Fibroblast of upper back skin (primary cell): Measurements from ENCODE around the gene HNRNPH1.
A peak's percentile ranks its signal among the peaks of the same experiment; 100 is the strongest.
"Not testable (repeated sequence)": the region's sequence is repeated elsewhere in the genome, so short reads cannot be mapped to it uniquely, and the experiment has no call there.

ENCODE experiments used
- DNase-seq: peaks from one replicate; pipeline ENCODE4 v3.0.0-alpha.2; 2013

HNRNPH1 gene, protein sequence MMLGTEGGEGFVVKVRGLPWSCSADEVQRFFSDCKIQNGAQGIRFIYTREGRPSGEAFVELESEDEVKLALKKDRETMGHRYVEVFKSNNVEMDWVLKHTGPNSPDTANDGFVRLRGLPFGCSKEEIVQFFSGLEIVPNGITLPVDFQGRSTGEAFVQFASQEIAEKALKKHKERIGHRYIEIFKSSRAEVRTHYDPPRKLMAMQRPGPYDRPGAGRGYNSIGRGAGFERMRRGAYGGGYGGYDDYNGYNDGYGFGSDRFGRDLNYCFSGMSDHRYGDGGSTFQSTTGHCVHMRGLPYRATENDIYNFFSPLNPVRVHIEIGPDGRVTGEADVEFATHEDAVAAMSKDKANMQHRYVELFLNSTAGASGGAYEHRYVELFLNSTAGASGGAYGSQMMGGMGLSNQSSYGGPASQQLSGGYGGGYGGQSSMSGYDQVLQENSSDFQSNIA

DNA sequence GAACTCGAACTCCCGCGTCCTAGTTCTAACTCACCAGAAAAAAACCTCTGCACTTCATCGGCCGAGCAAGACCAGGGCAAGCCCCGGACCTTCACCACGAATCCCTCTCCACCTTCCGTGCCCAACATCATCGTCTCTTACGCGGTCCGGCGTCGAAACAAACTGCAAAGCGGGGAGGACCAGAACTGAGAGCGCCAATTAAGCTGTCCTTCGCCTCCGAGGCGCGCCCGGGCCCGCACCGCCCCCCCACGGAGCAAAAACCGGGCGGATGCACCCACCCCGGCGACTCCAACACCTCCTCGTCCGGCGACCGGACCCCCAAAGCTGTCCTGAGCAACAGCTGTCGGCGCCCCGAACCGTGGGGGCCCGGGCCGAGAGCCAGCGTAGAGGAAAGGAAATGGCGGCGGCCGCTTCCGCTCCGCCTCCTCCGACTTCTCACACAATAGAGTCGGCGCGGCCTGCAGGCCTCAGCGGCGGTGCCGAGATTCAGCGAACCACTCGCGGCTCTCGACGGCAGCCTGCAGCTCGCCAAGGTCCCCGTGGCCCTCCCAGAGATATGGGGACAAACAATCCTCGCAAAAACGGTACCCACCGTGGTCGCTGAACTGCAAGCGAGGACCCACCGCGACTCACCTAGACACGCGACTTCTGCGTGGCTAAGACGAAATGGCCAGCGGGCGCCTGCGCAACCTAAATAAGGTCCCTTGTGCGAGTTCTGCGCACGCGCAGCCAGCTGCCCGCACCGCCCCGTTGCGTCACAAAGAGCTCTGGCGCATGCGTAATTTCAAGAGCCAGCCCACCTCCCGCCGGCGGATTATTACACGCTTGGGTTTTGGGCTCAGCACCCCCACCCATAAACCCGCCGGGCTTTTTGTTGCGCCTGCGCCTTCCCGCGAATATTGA lies at the start of gene HNRNPH1:
Gene HNRNPH1, minus strand, starts transcription at position 669 of the 903 bp plus-strand sequence. Its CDS starts 538 bp downstream, at position 131.
- DNase-seq: peak; percentile 99

DNA sequence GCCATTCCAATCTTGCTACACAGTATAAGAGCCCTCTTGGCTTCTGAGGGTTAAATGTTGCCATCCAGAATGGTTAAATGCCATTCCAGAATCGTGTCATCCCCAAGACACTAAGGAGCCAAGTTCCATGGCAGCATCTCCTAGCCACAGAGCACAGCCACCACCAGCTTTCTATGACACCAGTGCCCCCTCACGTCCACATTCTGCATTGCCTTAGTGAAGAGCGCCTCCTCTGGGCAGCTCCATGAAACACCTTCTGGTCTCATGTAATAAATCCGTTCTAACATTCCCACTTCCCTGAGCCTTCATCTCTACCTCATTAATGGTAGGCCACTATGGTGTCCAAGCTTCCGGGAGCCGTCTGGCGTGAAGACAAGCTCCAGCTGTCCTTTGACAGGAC lies 44.9 kb upstream of the HNRNPH1 start:
- peak; percentile 29 for DNase-seq

DNA sequence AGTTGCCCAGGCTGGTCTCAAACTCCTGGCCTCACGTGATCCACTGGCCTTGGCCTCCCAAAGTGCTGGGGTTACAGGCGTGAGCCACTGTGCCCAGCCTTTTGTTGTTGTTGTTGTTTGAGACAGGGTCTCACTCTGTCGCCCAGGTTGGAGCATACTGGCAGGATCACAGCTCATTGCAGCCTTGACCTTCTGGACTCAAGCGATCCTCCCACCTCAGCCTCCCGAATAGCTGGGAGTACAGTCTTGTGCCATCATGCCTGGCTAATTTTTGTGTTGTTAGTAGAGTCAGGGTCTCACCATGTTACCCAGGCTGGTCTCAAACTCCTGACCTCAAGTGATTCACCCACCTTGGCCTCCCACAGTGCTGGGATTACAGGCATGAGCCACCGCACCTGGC lies 38.2 kb upstream of the HNRNPH1 start:
- DNase-seq: not testable (repeated sequence)

DNA sequence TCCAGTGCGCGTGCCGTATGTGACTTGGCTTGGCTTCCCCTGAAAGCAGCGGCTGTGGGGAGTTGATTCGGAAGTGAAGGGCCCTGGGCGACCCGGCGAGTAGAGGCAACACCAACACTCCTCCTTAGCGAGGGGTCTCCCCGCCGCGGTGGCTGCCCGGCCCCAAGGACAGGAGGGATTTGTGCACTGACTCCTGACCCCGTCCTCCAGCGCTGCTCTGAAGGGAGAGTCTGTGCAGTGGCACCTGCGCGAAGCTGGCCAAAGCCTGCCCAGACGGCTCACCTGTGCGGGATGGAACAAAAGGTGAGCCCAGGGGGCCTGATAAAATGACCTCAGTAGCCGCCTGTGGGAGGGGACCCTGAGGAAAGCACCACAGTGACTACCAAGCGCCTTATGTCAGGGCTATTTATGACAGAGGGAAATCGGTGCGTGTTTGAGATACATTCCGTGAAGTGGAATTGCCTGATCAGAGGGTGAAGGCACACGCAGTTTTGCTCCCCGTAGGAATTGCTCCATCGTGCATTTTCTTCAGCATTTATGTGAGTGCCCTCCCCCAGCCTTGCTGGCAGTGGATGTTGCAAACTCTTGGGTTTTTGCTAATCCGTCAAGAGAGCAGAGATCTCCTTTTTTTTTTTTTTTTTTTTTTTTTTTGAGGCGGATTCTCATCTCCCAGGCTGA lies 34.8 kb upstream of the HNRNPH1 start:
- DNase-seq: peak; percentile 23

DNA sequence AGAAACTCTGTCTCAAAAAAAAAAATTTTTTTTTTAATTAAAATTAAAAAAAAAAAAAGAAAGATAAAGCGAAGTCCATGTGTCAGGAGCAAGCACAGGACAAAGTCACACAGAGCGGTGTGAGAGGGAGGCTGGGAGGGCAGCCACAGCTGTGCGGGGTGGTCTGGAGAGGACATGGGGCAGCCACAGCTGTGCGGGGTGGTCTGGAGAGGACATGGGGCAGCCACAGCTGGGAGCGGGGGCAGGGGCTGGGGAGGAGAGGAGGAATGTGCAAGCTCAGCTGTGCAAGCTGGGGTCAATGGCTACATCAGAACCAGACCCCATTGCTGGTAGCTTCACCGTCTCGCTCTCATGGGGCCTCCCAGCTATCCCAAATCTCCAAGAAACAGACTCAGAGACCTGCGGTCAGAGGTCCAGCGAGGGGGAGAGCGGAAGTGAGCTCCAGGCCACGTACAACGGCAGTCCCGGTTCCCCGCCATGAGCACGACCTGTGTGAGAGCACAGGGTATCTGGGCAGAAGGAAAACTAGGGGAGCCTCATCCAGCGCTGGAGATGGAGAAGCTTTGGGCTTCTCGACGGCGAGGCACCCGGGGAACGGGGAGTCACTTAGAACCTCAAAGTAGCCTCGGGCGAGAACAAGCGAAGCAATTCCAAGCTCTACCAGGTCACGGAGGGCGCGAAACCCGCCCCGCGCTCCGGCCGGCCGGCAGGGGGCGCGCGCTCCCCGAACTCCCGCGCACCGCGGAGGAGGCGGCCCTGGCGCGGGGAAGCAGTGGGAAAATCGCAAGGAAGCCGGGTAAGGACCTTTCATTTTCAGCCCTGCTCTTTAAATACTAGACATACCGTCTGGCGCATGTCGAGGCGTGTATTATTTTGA lies 34.1 kb upstream of the HNRNPH1 start:
- not testable (repeated sequence) for DNase-seq

DNA sequence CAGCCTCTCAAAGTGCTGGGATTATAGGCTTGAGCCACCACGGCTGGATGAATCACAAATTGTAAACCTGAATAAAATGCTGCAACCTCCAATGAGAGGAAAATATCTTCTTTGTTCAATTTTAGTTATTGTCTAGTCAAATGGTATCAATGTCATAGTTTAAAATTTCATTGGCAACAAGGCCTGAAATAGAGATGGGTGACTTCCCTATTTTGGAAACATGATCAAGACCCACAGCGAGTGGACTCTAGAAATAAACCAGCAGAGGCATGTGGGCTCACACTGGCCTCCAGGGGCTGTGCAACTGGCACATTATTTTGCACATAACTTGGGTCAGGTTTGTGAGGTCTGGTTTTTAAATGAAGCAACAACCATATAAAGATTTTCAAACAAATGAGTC lies 29.7 kb upstream of the HNRNPH1 start:
- DNase-seq: not testable (repeated sequence)

DNA sequence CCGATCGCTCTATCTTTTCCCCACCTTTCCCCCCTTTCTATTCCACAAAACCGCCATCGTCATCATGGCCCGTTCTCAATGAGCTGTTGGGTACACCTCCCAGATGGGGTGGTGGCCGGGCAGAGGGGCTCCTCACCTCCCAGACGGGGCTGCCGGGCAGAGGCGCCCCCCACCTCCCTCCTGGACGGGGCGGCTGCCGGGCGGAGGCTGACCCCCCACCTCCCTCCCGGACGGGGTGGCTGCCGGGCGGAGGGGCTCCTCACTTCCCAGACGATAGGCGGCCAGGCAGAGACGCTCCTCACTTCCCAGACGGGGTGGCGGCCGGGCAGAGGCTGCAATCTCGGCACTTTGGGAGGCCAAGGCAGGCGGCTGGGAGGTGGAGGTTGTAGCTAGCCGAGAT lies 26.8 kb upstream of the HNRNPH1 start:
- not testable (repeated sequence) for DNase-seq

DNA sequence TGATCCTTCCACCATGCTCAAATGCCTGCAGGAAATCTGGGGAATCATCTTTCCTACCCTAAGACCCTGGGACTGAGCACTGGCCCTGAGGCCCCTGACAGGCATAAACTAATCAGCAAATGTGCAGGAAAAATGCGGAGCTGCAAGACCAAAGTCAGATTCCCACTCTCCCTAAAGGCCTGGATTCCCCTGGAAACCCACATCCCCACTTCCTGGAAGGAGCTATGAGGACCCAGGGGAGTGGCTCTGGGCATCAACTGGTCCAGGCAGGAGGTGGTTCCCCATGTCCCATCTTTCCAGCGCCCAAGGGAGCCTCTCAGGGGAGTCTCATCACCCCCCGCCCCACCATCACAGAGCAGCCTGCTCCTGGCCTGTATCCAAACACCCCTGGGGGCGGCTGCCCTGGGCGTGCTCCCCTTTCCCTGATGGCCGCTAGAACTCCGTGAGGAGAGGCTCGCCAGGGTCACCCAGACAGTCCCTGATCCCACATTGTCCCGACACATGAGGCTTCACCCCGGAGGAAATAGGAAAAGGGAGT lies 25.8 kb upstream of the HNRNPH1 start:
- DNase-seq: not testable (repeated sequence)

DNA sequence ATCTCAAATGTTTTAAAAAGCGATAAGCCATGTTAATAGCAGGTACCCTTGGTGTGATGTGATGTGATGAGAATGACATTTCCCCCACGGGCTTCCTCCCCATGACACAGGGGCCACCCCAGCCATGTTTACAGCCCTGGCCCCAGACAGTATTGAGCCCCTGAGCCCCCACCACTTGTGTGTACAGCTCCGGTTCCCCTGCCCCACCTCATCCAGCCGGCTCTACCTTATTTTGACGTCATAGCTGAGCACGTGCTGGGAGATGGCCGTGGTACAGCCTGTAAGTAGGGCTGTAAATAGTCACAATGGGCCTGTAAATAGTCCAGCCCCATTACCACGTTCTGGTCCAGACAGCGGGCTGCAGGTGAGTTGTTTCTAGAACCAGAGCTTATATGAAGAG lies 24.9 kb upstream of the HNRNPH1 start:
- DNase-seq: no peak

DNA sequence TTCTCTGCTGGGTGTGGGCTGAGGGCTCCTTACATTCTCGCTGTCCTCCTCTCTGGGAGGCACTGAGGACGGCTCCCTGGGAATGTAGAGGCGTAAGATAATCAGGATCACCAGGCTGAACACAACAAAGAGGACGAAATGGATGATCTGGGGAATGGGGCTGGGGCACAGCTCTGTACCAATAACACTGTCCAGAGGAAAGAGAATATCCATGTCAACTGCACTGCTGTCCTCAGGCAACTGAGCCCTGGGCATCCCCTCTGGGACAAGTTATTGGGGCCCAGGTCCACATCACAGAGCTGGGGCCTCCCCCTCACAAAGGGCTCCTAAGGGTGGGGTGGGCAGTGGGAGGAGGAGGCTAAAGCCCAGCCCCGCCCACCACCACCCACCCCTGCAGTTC lies 21.3 kb upstream of the HNRNPH1 start:
- DNase-seq: not testable (repeated sequence)

DNA sequence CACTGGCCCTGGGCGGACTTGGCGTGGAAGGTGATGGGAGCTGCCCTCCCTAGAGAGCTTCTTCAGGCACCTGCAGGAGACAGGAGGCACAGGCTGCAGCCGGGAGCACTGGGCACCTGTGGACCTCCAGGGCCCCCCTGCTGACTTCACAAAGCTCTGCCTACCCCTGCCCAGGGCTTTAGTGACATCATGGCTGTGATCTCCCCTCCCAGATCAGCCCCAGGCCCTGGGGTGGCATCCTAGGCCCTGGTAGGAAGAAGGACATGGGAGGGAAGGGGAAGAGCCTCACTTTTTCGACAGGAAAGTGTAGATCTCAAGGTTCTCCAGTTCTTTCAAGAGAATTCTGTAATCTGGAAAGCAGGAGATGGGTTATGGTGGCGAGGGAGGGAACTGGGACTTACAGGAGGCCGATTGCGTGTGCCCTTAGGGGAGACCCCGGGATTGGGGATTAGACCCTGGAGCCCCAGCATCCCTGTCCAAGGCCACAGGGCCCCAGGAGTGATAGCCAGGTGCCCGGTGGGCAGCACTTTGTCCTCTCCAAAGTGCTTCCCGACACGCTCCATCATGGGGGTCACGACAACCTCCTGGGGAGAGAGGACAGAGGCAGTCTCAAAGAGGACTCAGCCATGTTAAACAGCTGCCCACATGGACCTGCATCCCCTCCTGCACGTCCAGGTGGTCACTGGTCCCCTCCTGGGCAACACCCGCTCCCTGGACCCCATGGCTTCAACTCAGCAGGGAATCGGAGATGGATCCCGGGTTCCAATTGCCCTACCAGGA lies 19.9 kb upstream of the HNRNPH1 start:
- DNase-seq: not testable (repeated sequence)

DNA sequence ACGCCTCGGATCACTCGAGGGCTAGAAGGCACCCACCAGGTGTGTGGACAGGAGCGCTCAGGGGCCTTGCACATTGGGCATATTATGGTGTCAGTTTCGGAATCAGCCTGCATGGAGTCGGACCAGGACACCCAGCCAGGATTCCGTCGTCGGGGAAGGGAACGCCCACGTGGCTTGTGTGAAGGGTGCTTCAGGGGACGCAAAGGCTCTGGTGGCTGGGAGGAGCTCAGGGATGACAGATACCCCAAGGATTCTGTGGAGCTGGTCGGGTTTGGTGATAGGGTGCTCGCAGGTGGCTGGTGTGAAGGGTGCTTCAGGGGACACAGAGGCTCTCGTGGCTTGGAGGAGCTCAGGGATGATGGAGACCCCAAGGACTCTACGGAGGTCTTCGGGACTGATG lies 19.2 kb upstream of the HNRNPH1 start:
- not testable (repeated sequence) for DNase-seq

DNA sequence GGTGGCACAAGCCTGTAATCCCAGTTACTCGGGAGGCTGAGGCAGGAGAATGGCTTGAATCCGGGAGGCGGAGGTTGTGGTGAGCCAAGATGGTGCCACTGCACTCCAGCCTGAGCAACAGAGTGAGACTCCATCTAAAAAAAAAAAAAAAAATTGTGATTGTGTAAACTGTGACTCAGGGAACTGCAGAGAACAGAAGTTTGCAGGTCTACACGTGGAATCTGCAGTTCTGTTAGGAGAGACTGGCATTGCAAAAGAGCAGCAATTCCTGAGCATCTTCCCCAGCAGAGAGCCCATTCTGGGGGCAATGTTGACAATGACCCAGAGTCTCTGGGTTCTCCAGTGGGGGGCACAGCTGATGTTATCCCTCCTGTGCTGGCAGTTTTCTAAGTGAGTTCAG lies 18.3 kb upstream of the HNRNPH1 start:
- DNase-seq: not testable (repeated sequence)

DNA sequence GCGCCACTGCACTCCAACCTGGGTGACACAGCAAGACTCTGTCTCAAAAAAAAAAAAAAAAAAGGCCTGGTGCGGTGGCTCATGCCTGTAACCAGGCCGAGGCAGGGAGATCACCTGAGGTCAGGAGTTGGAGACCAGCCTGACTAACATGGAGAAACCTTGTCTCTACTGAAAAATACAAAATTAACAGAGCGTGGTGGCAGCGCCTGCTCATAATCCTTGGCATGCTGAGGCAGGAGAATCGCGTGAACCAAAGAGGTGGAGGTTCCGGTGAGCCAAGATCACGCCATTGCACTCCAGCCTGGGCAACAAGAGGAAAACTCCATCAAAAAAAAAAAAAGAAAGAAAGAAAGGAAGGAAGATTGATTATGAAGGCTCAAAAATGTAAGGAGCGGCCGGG lies 15.8 kb upstream of the HNRNPH1 start:
- DNase-seq: not testable (repeated sequence)

DNA sequence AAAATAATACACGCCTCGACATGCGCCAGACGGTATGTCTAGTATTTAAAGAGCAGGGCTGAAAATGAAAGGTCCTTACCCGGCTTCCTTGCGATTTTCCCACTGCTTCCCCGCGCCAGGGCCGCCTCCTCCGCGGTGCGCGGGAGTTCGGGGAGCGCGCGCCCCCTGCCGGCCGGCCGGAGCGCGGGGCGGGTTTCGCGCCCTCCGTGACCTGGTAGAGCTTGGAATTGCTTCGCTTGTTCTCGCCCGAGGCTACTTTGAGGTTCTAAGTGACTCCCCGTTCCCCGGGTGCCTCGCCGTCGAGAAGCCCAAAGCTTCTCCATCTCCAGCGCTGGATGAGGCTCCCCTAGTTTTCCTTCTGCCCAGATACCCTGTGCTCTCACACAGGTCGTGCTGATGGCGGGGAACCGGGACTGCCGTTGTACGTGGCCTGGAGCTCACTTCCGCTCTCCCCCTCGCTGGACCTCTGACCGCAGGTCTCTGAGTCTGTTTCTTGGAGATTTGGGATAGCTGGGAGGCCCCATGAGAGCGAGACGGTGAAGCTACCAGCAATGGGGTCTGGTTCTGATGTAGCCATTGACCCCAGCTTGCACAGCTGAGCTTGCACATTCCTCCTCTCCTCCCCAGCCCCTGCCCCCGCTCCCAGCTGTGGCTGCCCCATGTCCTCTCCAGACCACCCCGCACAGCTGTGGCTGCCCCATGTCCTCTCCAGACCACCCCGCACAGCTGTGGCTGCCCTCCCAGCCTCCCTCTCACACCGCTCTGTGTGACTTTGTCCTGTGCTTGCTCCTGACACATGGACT lies 11.1 kb upstream of the HNRNPH1 start:
- not testable (repeated sequence) for DNase-seq

DNA sequence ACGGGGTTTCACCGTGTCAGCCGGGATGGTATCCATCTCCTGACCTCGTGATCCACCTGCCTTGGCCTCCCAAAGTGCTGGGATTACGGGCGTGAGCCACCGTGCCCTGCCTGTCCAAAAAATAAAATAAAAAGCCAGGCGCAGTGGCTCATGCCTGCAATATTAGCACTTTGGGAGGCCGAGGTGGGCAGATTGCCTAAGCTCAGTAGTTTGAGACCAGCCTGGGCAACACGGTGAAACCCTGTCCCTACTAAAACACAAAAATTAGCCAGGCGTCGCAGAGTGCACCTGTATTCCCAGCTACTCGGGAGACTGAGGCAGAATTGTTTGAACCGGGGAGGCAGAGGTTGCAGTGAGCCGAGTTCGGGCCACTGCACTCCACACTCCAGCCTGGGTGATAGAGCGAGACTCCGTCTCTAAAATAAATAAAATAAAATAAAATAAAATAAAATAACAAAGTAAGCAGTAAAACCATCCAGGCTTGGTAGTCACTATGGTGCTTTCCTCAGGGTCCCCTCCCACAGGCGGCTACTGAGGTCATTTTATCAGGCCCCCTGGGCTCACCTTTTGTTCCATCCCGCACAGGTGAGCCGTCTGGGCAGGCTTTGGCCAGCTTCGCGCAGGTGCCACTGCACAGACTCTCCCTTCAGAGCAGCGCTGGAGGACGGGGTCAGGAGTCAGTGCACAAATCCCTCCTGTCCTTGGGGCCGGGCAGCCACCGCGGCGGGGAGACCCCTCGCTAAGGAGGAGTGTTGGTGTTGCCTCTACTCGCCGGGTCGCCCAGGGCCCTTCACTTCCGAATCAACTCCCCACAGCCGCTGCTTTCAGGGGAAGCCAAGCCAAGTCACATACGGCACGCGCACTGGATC lies 10.3 kb upstream of the HNRNPH1 start:
- not testable (repeated sequence) for DNase-seq

DNA sequence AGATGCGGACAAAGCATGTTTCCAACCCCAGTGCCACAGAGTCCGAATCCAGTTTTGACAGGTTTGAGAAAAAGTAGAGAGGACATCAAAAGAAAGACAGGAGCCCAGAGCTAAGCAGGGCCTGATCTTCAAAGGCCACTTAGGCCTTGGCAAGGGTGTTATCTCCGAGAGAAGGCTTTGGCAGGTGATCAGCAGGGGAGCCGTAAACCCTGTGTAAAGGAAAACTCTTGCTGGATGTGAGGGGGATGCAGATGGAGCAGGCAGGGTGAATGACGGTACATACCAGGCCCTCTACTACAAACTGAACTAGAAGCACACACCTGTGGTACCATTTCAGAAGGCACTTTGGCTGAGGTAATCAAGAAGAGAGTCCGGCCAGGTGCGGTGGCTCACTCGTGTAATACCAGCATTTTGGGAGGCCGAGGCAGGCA lies 1.4 kb upstream of the HNRNPH1 start:
- no peak for DNase-seq

DNA sequence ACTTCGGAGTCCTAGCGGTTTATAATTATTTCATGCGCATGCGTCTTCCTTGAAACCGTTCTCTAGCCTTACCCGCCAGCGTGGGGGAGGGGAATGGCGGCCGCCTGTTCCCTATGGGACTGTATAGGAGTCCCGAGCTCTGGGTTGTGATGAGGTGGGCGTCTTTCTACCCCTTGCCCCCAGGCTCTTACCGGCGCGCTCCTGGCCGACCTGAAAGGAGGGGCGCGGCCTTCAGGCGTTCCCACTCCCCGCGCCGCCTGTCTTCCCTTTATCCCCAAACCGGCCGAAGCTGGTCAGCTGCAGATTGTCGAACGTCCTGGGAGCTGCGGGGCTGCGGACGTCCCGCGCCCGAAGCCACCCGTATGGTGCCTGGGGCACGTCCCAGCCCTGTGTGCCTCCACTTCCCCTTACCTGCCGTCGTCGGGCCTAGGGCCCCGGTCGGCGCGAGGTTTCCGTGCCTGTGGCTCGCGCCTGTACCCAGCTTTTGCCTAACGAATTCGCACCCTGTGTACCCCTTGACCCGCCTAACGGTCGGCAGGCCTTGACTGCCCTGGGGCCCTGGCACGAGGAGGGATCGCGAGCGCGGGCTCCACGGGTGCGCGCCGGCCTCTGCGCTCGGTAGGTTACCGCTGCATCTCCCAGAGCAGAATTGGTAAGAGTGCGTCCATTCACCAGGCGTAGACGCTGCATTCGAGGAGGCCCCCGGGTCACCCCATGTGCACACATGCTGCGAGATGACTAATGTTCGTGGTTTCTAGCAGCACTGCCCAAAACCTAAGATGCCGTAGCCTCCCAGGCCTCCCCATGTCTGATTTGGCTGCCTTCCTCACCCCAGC lies 653 bp upstream of the HNRNPH1 start:
- DNase-seq: peak; percentile 84
